HCT116 (cell line): ENCODE measurements around the gene COPG2. TPM values are rescaled to one million over a fixed set of nuclear protein-coding genes. Genes with fewer than 3 reads are reported as not detected.

ENCODE experiments used
- ATAC-seq: fragments of 200-7000 bp; cut with Tn5 transposase; 2 replicates; pipeline ENCODE4 v1.9.1; 2020; ENCODE audit warnings: mild to moderate bottlenecking, moderate library complexity
- BruUV-seq: library from RNA; stranded (reverse); fragments of 400-500 nt; replicated peaks from 2 replicates; lab custom pipeline; 2021; lab: Mats Ljungman, UMichigan
- CTCF ChIA-PET: fragments of 300-600 bp; sonication (Branson Sonifier 250); formaldehyde crosslinking; loops from one replicate; lab custom pipeline; 2021; ENCODE audit warnings: antibody characterized with exemption; lab: Charles Lee
- POLR2A ChIA-PET: fragments of 300-600, 350-600 bp; sonication (Branson Sonifier 250); formaldehyde crosslinking; loops from one replicate; lab custom pipeline; 2021; ENCODE audit warnings: antibody characterized with exemption; lab: Charles Lee
- RAD21 ChIA-PET, 2 experiments: fragments of 300-600 bp; sonication (Branson Sonifier 250); formaldehyde crosslinking; loops; one replicate each; lab custom pipeline; 2023; ENCODE audit warnings: low total read pairs in 2 of 2; ENCODE audit not compliant: uncharacterized antibody in 2 of 2, unreplicated experiment in 2 of 2, low non-redundant PET in 1 of 2; lab: Charles Lee
- DNase-seq: peaks from one replicate; pipeline ENCODE4 v3.0.0-alpha.2; 2010; ENCODE audit warnings: low read depth, low spot score
- H2AFZ ChIP-seq: fragments of 200-600 bp; shearing (Covaris generic), sonication (generic); 2 replicates; pipeline ENCODE4 v1.6.1; 2017; ENCODE audit warnings: low read depth, mixed run types, mixed read lengths, antibody characterized with exemption, low read length; ENCODE audit not compliant: poor library complexity, severe bottlenecking
- H3K27ac ChIP-seq: 2 replicates; pipeline ENCODE4 v1.5.1; 2012; ENCODE audit warnings: low read depth, low read length
- H3K27me3 ChIP-seq: fragments of 200-600 bp; sonication (generic); 2 replicates; pipeline ENCODE4 v1.6.1; 2016; ENCODE audit warnings: mixed run types, low read length, mixed read lengths; ENCODE audit not compliant: insufficient read depth
- H3K36me3 ChIP-seq, 2 experiments: fragments of 200-500 bp in 1 of 2; fragments of 200-600 bp in 1 of 2; sonication (Bioruptor generic) in 1 of 2; sonication (generic) in 1 of 2; 2 replicates each; pipeline versions ENCODE4 v1.5.1 to v1.6.1; 2014 to 2016; ENCODE audit warnings: low read length in 2 of 2, inconsistent platforms in 1 of 2, mixed read lengths in 1 of 2, mixed run types in 1 of 2; ENCODE audit not compliant: insufficient read depth in 2 of 2, control insufficient read depth in 1 of 2
- H3K4me1 ChIP-seq, 2 experiments: fragments of 200-600 bp in 1 of 2; sonication (generic) in 1 of 2; 2 replicates each; pipeline versions ENCODE4 v1.5.1 to v1.6.1; 2012 to 2017; ENCODE audit warnings: low read length in 2 of 2, inconsistent platforms in 1 of 2, mild to moderate bottlenecking in 1 of 2, mixed read lengths in 1 of 2, mixed run types in 1 of 2, moderate library complexity in 1 of 2; ENCODE audit not compliant: insufficient read depth in 2 of 2, control insufficient read depth in 1 of 2
- H3K4me2 ChIP-seq: fragments of 200-600 bp; sonication (generic); 2 replicates; pipeline ENCODE4 v1.6.1; 2017; ENCODE audit warnings: mixed run types, low read length, mixed read lengths
- H3K4me3 ChIP-seq, 2 experiments: fragments of 200-600 bp in 1 of 2; sonication (generic) in 1 of 2; replicated peaks in 1 of 2; 2 replicates each; pipeline ENCODE4 v1.5.1; 2011 to 2016; ENCODE audit warnings: low read length in 2 of 2, control low read depth in 1 of 2, low read depth in 1 of 2, mild to moderate bottlenecking in 1 of 2, mixed read lengths in 1 of 2, mixed run types in 1 of 2
- H3K79me2 ChIP-seq: fragments of 200-600 bp; sonication (generic); 2 replicates; pipeline ENCODE4 v1.6.1; 2017; ENCODE audit warnings: mild to moderate bottlenecking, mixed run types, low read length, moderate library complexity, mixed read lengths; ENCODE audit not compliant: insufficient read depth
- H3K9ac ChIP-seq: fragments of 200-600 bp; sonication (generic); 2 replicates; pipeline ENCODE4 v1.6.1; 2016; ENCODE audit warnings: low read length, mixed read lengths
- H3K9me2 ChIP-seq: fragments of 200-600 bp; sonication (generic), shearing (Covaris generic); 2 replicates; pipeline ENCODE4 v1.6.1; 2017; ENCODE audit warnings: mixed run types, mild to moderate bottlenecking, moderate library complexity; ENCODE audit not compliant: insufficient read depth
- H3K9me3 ChIP-seq, 2 experiments: fragments of 200-500 bp in 1 of 2; fragments of 200-600 bp in 1 of 2; sonication (Bioruptor generic) in 1 of 2; sonication (generic) in 1 of 2; 2 replicates each; pipeline ENCODE4 v1.6.1; 2014 to 2017; ENCODE audit warnings: low read length in 2 of 2, mixed read lengths in 2 of 2, inconsistent platforms in 1 of 2, low read depth in 1 of 2, mild to moderate bottlenecking in 1 of 2, mixed run types in 1 of 2, moderate library complexity in 1 of 2; ENCODE audit not compliant: control insufficient read depth in 1 of 2, insufficient read depth in 1 of 2
- H4K20me1 ChIP-seq: fragments of 200-600 bp; sonication (generic), shearing (Covaris generic); 2 replicates; pipeline ENCODE4 v1.6.1; 2017; ENCODE audit warnings: mixed run types, mild to moderate bottlenecking, moderate library complexity; ENCODE audit not compliant: insufficient read depth
- ATF3 ChIP-seq: IDR thresholded peaks from 2 replicates; pipeline ENCODE4 v1.6.1; 2012
- CEBPB ChIP-seq: IDR thresholded peaks from 2 replicates; pipeline ENCODE4 v1.6.1; 2012; ENCODE audit warnings: low read depth
- EGR1 ChIP-seq: IDR thresholded peaks from 2 replicates; pipeline ENCODE4 v1.6.1; 2012; ENCODE audit warnings: low read depth
- ELF1 ChIP-seq: IDR thresholded peaks from 2 replicates; pipeline ENCODE4 v1.6.1; 2012; ENCODE audit warnings: low read depth, borderline replicate concordance
- EZH2 ChIP-seq: fragments of 200-600 bp; sonication (generic); IDR thresholded peaks from 2 replicates; pipeline ENCODE4 v1.6.1; 2017; ENCODE audit warnings: antibody characterized with exemption, mixed run types
- FOSL1 ChIP-seq: IDR thresholded peaks from 2 replicates; pipeline ENCODE4 v1.6.1; 2012; ENCODE audit warnings: low read depth
- MAX ChIP-seq: IDR thresholded peaks from 2 replicates; pipeline ENCODE4 v1.6.1; 2012
- POLR2AphosphoS5 ChIP-seq: IDR thresholded peaks from 2 replicates; pipeline ENCODE4 v1.6.1; 2011; ENCODE audit warnings: mild to moderate bottlenecking, low read depth, low read length, moderate library complexity
- RAD21 ChIP-seq: IDR thresholded peaks from 2 replicates; pipeline ENCODE4 v1.6.1; 2012; ENCODE audit warnings: low read depth, mild to moderate bottlenecking
- REST ChIP-seq: IDR thresholded peaks from 2 replicates; pipeline ENCODE4 v1.6.1; 2012; ENCODE audit warnings: low read depth
- YY1 ChIP-seq: IDR thresholded peaks from 2 replicates; pipeline ENCODE4 v1.6.1; 2011; ENCODE audit warnings: low read length, low read depth, moderate library complexity, mild to moderate bottlenecking; ENCODE audit not compliant: insufficient replicate concordance; ENCODE audit errors: extremely low read depth
- ZBTB33 ChIP-seq: IDR thresholded peaks from 2 replicates; pipeline ENCODE4 v1.6.1; 2011; ENCODE audit warnings: mild to moderate bottlenecking, low read length, moderate library complexity; ENCODE audit not compliant: insufficient replicate concordance; ENCODE audit errors: extremely low read depth
- ZFX ChIP-seq: fragments of 450-650 bp; IDR thresholded peaks from 2 replicates; pipeline ENCODE4 v1.6.1; 2017
- ZNF274 ChIP-seq: fragments of 200-500 bp; sonication (Bioruptor generic); IDR thresholded peaks from 2 replicates; pipeline ENCODE4 v1.6.1; 2014; ENCODE audit warnings: mild to moderate bottlenecking, low read depth, low read length, inconsistent platforms
- intact Hi-C: fragments of 100-400 bp; cut with micrococcal nuclease; formaldehyde crosslinking; loops from 2 replicates; pipeline ENCODE4 v1.10.0; 2022
- total RNA-seq: library from RNA; stranded (reverse); gene quantifications from one replicate; pipeline ENCODE4 v1.2.1, GENCODE V29; 2021; ENCODE audit not compliant: unreplicated experiment

COPG2 gene
- total RNA-seq, 1 experiment from 2014 or later: 31.0 TPM

GRCh38 chr7:130712416-130712815 is 43.9 kb upstream of the COPG2 start:
- Histone ChIP-seq H2AFZ (no peak overlapping the region), H3K79me2 (no peaks in the 10 kb centered on the region), H4K20me1 (no peaks in the 10 kb centered on the region), H3K4me2 (no peak overlapping the region), H3K4me3 (no peak overlapping the region)
- RAD21 ChIA-PET: no interaction called here
- POLR2A ChIA-PET: no interaction called here
- ATAC-seq: no peak
- DNase-seq: no peak
- no peak for TF ChIP-seq CEBPB
- TF ChIP-seq EGR1: no peak
- no peak for TF ChIP-seq ELF1
- TF ChIP-seq POLR2AphosphoS5: no peak
- TF ChIP-seq EZH2: no peak
- no peak for TF ChIP-seq MAX
- TF ChIP-seq ZNF274: no peak
- TF ChIP-seq YY1: no peak
- no peak for TF ChIP-seq RAD21
- no peak for TF ChIP-seq ZFX
- TF ChIP-seq, all 23 proteins: peak for 0
- H3K36me3 ChIP-seq: no peaks in the 10 kb centered on the region
- no peaks in the 10 kb centered on the region for H3K4me1 ChIP-seq
- H3K9ac ChIP-seq: no peak overlapping the region
- intact Hi-C loops: no loop called here
- no peaks in the 10 kb centered on the region for H3K27me3 ChIP-seq
- no peak overlapping the region for H3K27ac ChIP-seq
- no peaks in the 10 kb centered on the region for H3K9me3 ChIP-seq
- BruUV-seq: no TSS peak
- no peaks in the 10 kb centered on the region for H3K9me2 ChIP-seq
- CTCF ChIA-PET: no interaction called here

- CTCF ChIA-PET: no interaction called here
- Histone ChIP-seq H3K9me3 (no peaks in the 10 kb centered on the region), H3K79me2 (no peaks in the 10 kb centered on the region), H3K27ac (no peak overlapping the region), H3K4me2 (no peak overlapping the region), H3K27me3 (no peaks in the 10 kb centered on the region), H3K4me3 (no peak overlapping the region), H4K20me1 (no peaks in the 10 kb centered on the region), H3K9ac (no peak overlapping the region), H3K9me2 (no peaks in the 10 kb centered on the region), H2AFZ (no peak overlapping the region), H3K4me1 (no peaks in the 10 kb centered on the region), H3K36me3 (no peaks in the 10 kb centered on the region)
- ATAC-seq: no peak
- POLR2A ChIA-PET: no interaction called here
- RAD21 ChIA-PET: no interaction called here
- DNase-seq: no peak
- BruUV-seq: no TSS peak
- intact Hi-C loops: no loop called here
- TF ChIP-seq CEBPB (no peak), FOSL1 (no peak), REST (no peak), ATF3 (no peak), ZBTB33 (no peak), POLR2AphosphoS5 (no peak), EZH2 (no peak), MAX (no peak), ZNF274 (no peak)
These were observed 40.2 kb upstream of the COPG2 start for GRCh38 chr7:130708766-130709165.
